Large intestine (tissue), 3 donors: Measurements from ENCODE around the gene GUCA2B. TPM values are rescaled to one million over a fixed set of nuclear protein-coding genes. Genes with fewer than 3 reads are reported as not detected.

Source experiments
- DNase-seq, 2 donors: peaks; one replicate each; pipeline versions ENCODE4 v3.0.0 to v3.0.0-alpha.2; 2013
- H3K27ac ChIP-seq: one replicate; pipeline ENCODE4 v1.5.1; 2013; ENCODE audit warnings: low read length
- H3K27me3 ChIP-seq: 2 replicates; pipeline ENCODE4 v1.6.1; 2013; ENCODE audit warnings: low read length; ENCODE audit not compliant: control insufficient read depth, insufficient read depth
- H3K36me3 ChIP-seq: 2 replicates; pipeline ENCODE4 v1.6.1; 2013; ENCODE audit warnings: low read length; ENCODE audit not compliant: control insufficient read depth, insufficient read depth
- H3K4me1 ChIP-seq: one replicate; pipeline ENCODE4 v1.6.1; 2013; ENCODE audit warnings: low read length; ENCODE audit not compliant: control insufficient read depth, insufficient read depth
- H3K4me3 ChIP-seq: one replicate; pipeline ENCODE4 v1.5.1; 2013; ENCODE audit warnings: low read length
- H3K9me3 ChIP-seq: one replicate; pipeline ENCODE4 v1.6.1; 2013; ENCODE audit warnings: mild to moderate bottlenecking, low read depth, low read length, moderate library complexity; ENCODE audit not compliant: control insufficient read depth
- WGBS: methylation state at CpG from one replicate; pipeline ENCODE4 v1.1.5; 2013; ENCODE audit warnings: low lambda C conversion rate; ENCODE audit not compliant: insufficient coverage; 5-methylcytosine and 5-hydroxymethylcytosine counted together
- polyA plus RNA-seq: library from polyadenylated mRNA; unstranded; fragments of 120-200 nt; gene quantifications from one replicate; pipeline ENCODE4 v1.2.1, GENCODE V29; 2013

Gene GUCA2B
- polyA plus RNA-seq, 1 donor: 72.5 TPM

GRCh38 chr1:42127767-42128166 is 25.4 kb upstream of the GUCA2B start:
- Histone ChIP-seq H3K27ac (no peak overlapping the region), H3K4me1 (no peaks in the 10 kb centered on the region), H3K36me3 (no peaks in the 10 kb centered on the region), H3K27me3 (no peaks in the 10 kb centered on the region), H3K9me3 (no peaks in the 10 kb centered on the region), H3K4me3 (no peak overlapping the region)
- WGBS: no CpG with 5 or more reads among the region's 6 CpGs
- no peak for DNase-seq

- no peaks in the 10 kb centered on the region for H3K4me1 ChIP-seq
- WGBS: no CpG with 5 or more reads among the region's 2 CpGs
- H3K36me3 ChIP-seq: no peaks in the 10 kb centered on the region
- no peak overlapping the region for H3K27ac ChIP-seq
- no peak overlapping the region for H3K4me3 ChIP-seq
- no peaks in the 10 kb centered on the region for H3K27me3 ChIP-seq
- no peak for DNase-seq
- H3K9me3 ChIP-seq: no peaks in the 10 kb centered on the region
Measured at GRCh38 chr1:42128499-42128898, 24.7 kb upstream of the GUCA2B start.

DNA sequence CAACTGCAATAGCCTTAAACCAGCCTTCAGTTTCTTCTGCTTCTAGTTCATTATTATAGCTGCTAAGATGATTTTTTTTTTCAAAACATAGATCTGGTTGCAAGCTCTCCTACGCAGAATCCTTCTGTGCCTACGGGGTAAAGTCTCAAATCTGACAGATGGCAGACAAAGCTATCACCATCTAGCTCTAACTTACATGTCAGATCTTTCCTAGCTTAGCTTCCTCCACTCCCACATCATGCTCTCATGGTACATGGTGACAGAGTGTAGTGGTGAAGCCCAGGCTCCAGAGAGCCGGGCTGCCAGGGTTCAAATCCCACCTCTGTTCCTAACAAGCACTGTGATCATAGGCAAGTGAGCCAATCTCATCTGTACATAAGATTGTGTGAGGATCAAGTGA is 24.2 kb upstream of the GUCA2B start:
- Histone ChIP-seq H3K4me3 (no peak overlapping the region), H3K9me3 (no peaks in the 10 kb centered on the region), H3K27ac (no peak overlapping the region), H3K4me1 (no peaks in the 10 kb centered on the region), H3K36me3 (no peaks in the 10 kb centered on the region), H3K27me3 (no peaks in the 10 kb centered on the region)
- no peak for DNase-seq
- no CpG with 5 or more reads among the region's 3 CpGs for WGBS

- Histone ChIP-seq H3K27ac (no peak overlapping the region), H3K4me3 (no peak overlapping the region), H3K27me3 (no peaks in the 10 kb centered on the region), H3K4me1 (no peaks in the 10 kb centered on the region), H3K36me3 (no peaks in the 10 kb centered on the region), H3K9me3 (no peaks in the 10 kb centered on the region)
- no peak for DNase-seq
- WGBS: 100% methylated on average over 3 of the region's 5 CpGs
Measured at GRCh38 chr1:42130061-42130660, 23.0 kb upstream of the GUCA2B start.

DNA sequence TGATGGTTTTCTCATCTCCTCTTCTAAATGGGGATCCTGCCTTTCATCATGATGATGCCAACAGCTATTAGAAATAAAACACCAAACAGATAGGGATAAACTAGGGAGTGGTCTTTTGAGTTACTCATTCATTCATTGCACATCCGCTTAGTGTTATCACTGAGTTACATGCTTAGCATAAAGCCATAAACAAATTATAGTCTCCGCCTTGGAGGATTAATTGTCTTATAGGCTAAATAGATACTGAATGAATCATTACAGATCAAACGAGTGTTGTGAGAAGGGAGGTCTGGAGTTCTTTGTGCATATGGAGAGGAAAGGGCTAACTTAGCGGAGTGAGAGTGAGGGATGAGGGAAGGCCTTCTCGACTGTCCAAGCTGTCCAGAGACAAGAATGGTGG is 19.8 kb upstream of the GUCA2B start:
- peaks cover 16% of the 10 kb centered on the region for H3K27me3 ChIP-seq
- H3K4me3 ChIP-seq: no peak overlapping the region
- WGBS: 60% methylated on average over 1 of the region's 5 CpGs
- no peak for DNase-seq
- no peaks in the 10 kb centered on the region for H3K9me3 ChIP-seq
- no peaks in the 10 kb centered on the region for H3K36me3 ChIP-seq
- H3K27ac ChIP-seq: no peak overlapping the region
- no peaks in the 10 kb centered on the region for H3K4me1 ChIP-seq

DNA sequence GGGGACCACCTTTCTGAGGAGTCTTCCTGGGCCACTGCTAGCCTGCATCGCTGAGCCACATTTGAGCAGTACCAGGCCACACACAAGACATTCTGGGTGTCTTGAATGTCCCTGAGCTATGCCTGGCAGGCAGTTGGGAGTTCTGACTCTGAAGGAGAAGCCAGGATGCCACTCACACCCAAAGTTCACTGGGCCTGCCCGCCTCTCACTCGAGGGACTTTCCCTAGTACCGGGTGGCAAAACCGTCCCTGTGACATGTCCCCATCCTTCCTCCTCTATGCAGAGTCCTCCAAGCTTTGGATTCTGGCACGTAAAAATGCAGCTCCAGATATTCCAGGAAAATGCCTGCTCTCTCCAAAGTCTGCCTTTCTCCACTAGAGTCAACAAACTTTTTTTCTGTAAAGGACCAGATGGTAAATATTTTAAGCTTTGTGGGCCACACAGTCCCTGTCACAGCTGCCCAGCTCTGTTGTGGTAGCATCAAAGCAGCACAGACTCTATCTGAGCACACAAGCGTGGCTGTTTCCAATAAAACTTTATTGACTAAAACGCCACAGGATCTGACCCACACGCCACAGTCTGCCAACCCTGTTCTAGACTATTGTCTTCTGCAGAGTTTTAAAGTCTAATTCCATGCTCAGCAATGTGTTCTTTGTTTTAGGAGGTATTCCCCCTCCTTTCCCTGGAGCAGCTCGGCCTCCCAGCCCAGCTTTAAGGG is 19.2 kb upstream of the GUCA2B start:
- H3K27me3 ChIP-seq: peaks cover 16% of the 10 kb centered on the region
- no peak overlapping the region for H3K27ac ChIP-seq
- H3K4me1 ChIP-seq: no peaks in the 10 kb centered on the region
- no peaks in the 10 kb centered on the region for H3K36me3 ChIP-seq
- no CpG with 5 or more reads among the region's 10 CpGs for WGBS
- no peak overlapping the region for H3K4me3 ChIP-seq
- no peak for DNase-seq
- no peaks in the 10 kb centered on the region for H3K9me3 ChIP-seq

DNA sequence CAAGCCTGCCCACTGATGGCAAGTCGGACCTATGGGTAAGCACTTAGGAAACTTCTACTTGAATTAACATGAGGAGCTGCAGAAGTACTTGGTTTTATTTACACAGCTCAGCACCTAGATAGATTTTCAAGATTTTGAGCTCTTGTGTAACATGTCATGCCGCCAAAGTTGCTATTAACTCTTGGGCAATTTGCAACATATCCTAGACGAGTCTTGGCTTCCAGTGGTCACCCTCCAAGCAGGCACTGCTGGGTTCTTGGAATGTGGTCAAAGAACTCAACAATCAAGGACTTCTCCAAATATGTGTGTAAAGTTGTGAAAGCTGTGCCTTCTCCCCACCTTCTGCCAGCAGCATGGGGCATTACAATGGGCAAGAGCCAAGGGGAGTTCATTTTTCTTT is 17.8 kb upstream of the GUCA2B start:
- Histone ChIP-seq H3K27me3 (peaks cover 16% of the 10 kb centered on the region), H3K9me3 (no peaks in the 10 kb centered on the region), H3K27ac (no peak overlapping the region), H3K36me3 (no peaks in the 10 kb centered on the region), H3K4me1 (no peaks in the 10 kb centered on the region), H3K4me3 (no peak overlapping the region)
- WGBS: no CpG with 5 or more reads among the region's 3 CpGs
- no peak for DNase-seq

GRCh38 chr1:42136466-42136865 is 16.7 kb upstream of the GUCA2B start:
- no peak overlapping the region for H3K4me3 ChIP-seq
- H3K36me3 ChIP-seq: no peaks in the 10 kb centered on the region
- no peak for DNase-seq
- H3K4me1 ChIP-seq: no peaks in the 10 kb centered on the region
- H3K9me3 ChIP-seq: no peaks in the 10 kb centered on the region
- H3K27me3 ChIP-seq: peaks cover 16% of the 10 kb centered on the region
- H3K27ac ChIP-seq: no peak overlapping the region

DNA sequence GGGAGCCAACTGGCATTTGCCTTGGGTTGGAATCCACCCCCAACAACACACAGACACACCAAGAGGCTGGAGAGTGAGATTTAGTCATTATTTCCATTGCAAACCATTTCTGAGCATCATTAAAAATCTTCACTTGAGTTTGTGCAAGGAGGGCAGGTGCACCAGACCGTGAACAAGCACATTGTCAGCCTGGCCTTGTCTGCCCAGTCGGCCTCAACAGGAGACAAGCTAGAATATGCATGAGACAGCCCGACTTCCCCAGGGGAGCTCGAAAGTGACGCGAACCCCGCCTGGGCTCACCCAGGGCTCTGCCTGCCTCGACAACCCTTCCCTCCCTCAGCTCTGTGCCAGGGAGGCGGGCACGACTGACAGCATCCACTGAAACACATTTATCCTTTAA is 15.4 kb upstream of the GUCA2B start:
- Histone ChIP-seq H3K9me3 (no peaks in the 10 kb centered on the region), H3K36me3 (no peaks in the 10 kb centered on the region), H3K27me3 (peaks cover 25% of the 10 kb centered on the region), H3K4me1 (no peaks in the 10 kb centered on the region), H3K27ac (no peak overlapping the region), H3K4me3 (no peak overlapping the region)
- WGBS: no CpG with 5 or more reads among the region's 10 CpGs
- DNase-seq: no peak

DNA sequence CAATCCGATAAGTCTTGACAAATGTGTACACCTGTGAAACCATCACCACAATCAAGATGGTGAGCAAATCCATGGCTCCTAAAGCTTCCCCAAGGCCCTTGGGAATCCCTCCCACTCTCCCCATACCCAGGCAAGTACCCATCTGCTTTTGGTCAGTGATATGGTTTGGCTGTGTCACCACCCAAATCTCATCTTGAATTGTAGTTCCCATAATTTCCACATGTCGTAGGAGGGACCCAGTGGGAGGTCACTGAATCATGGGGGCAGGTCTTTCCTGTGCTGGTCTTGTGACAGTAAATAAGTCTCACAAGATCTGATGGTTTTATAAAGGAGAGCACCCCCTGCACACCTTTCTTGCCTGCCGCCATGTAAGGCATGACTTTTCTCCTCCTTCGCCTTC is 14.6 kb upstream of the GUCA2B start:
- WGBS: no CpG with 5 or more reads among the region's 4 CpGs
- Histone ChIP-seq H3K27me3 (peaks cover 33% of the 10 kb centered on the region), H3K27ac (no peak overlapping the region), H3K9me3 (no peaks in the 10 kb centered on the region), H3K4me1 (no peaks in the 10 kb centered on the region), H3K4me3 (no peak overlapping the region), H3K36me3 (no peaks in the 10 kb centered on the region)
- no peak for DNase-seq

- Histone ChIP-seq H3K9me3 (no peaks in the 10 kb centered on the region), H3K36me3 (no peaks in the 10 kb centered on the region), H3K4me1 (no peaks in the 10 kb centered on the region), H3K27me3 (peaks cover 42% of the 10 kb centered on the region), H3K4me3 (no peak overlapping the region), H3K27ac (no peak overlapping the region)
- DNase-seq: no peak
- WGBS: 89% methylated on average over 1 of the region's 3 CpGs
Measured at GRCh38 chr1:42139444-42139843, 13.8 kb upstream of the GUCA2B start.
